ENCODE data around the gene MEGF8.

The MEGF8 gene

DNA sequence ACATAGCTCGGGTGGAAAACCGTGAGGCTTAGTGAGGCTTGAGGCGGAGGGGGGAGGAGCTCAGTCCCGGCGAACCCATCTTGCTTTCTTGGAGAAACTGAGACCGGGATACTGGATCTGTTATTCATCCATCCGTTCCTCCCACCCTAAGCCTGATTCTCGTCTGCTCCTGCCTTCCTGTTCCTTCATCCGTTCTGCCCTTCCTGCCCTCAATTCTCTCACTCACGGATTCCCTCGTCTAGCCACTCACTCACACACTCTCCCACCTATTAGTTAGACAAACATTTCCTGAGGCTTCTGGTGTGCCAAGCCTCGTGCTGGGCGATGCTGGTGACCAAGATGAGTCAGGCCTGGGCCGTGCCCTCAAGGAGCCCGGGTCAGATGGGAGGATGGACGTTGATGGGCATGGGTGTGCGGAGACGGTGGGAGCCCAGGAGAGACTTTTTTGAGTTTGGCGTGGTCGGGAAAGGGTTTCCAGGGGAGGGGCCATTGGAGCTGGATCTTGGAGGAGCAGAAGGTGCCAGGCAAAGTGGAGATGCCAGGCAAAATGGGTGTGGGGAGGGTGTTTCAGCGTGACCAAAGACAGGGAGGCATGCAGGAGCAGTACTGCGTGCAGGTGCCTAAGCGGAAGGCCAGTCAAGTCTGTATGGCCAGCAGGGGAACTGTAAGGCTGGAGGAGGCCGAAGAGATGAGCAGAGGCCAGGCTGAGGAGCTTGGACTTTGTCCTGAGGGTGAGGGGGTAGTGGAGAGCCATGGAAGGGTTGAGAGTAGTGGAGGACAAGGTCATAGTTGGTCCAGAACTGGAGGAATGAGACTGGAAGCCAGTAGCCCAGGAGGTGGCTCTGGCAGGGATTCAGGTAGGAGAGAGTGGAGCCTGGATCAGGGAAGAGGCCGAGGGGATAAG, 72.1 kb downstream of the MEGF8 start:
- Histone ChIP-seq H3K4me3 (ENCODE audit: low read depth, low read length) (peak overlapping the region; percentile 75), H3K27ac (peak overlapping the region; percentile 42), H3K27me3 (replicated peaks) (no peaks in the 10 kb centered on the region), H3K36me3 (replicated peaks) (no peaks in the 10 kb centered on the region)
- in situ Hi-C loops (cut with HindIII; ENCODE audit: low pct_ligation_motif_present, low sequenced_read_pairs), result no loop called here
- no peak for DNase-seq
- no peak for TF ChIP-seq CTCF (IDR thresholded peaks at IDR 0.05; ENCODE audit: low read depth, low read length, missing control alignments)

- no peak for TF ChIP-seq CTCF (IDR thresholded peaks at IDR 0.05; ENCODE audit: low read depth, low read length, missing control alignments)
- in situ Hi-C loops (cut with HindIII; ENCODE audit: low pct_ligation_motif_present, low sequenced_read_pairs), result no loop called here
- H3K27me3 ChIP-seq (replicated peaks), result no peaks in the 10 kb centered on the region
- H3K4me3 ChIP-seq (ENCODE audit: low read depth, low read length), result no peak overlapping the region
- no peaks in the 10 kb centered on the region for H3K36me3 ChIP-seq (replicated peaks)
- no peak overlapping the region for H3K27ac ChIP-seq
- DNase-seq, result no peak
These were observed 75.0 kb downstream of the MEGF8 start for GRCh38 chr19:42400404-42400803.

DNA sequence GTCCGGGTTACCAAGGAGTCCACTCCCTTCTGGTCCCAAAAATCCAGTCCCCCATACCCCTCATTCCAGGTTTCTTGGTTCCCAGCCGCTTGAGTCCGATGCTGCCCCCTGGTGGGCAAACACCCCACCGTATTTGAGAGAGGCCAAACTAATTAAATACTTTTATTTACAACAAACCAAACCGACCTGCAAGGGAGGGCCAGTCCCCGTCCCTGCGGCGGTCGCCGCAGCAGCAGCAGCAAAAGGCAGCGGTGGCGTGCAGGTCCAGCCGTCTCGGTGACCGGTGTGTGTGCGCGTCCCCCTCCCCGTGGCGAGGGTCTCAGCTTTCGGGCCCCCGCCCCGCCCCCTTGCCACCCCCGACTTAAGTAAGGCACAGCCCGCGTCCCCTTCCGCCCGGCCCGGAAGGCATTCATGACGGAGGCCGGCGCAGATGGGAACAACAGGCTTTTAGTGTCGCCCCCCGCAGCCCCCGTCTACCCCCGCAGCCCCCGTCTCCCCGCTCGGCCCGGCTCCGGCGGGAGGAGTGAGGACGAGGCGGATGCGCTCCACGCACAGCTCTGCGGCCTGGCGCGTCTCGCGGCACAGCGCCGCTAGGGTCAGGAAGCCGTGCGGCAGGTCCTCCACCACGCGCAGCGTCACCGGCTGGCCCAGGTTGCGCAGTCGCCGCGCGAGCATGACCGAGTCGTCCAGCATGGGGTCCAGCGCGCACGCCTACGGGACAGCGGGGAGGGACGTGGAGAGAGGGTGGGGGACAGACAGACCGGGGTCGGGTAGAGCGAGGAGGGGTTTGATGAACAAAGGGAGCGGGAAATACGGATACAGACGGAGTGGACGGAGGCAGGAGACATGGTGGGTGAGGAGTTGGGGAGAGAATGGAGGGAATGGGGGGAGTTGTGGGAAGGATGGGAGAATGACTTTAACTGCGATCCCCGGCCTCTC, 76.2 kb downstream of the MEGF8 start:
- in situ Hi-C loops (cut with HindIII; ENCODE audit: low pct_ligation_motif_present, low sequenced_read_pairs), result no loop called here
- H3K27me3 ChIP-seq (replicated peaks), result no peaks in the 10 kb centered on the region
- peak; percentile 90 for TF ChIP-seq CTCF (IDR thresholded peaks at IDR 0.05; ENCODE audit: low read depth, low read length, missing control alignments)
- H3K4me3 ChIP-seq (ENCODE audit: low read depth, low read length), result peak overlapping the region; percentile 56
- DNase-seq, result peak; percentile 65
- no peaks in the 10 kb centered on the region for H3K36me3 ChIP-seq (replicated peaks)
- no peak overlapping the region for H3K27ac ChIP-seq

- DNase-seq, result no peak
- TF ChIP-seq CTCF (IDR thresholded peaks at IDR 0.05; ENCODE audit: low read depth, low read length, missing control alignments), result no peak
- in situ Hi-C loops (cut with HindIII; ENCODE audit: low pct_ligation_motif_present, low sequenced_read_pairs), result no loop called here
- no peaks in the 10 kb centered on the region for H3K27me3 ChIP-seq (replicated peaks)
- no peak overlapping the region for H3K4me3 ChIP-seq (ENCODE audit: low read depth, low read length)
- H3K27ac ChIP-seq, result no peak overlapping the region
- H3K36me3 ChIP-seq (replicated peaks), result no peaks in the 10 kb centered on the region
These were observed 77.1 kb downstream of the MEGF8 start for GRCh38 chr19:42402376-42403116.

GRCh38 chr19:42403586-42403985, 78.2 kb downstream of the MEGF8 start:
- no peak for DNase-seq
- Histone ChIP-seq H3K27ac (no peak overlapping the region), H3K36me3 (replicated peaks) (no peaks in the 10 kb centered on the region), H3K4me3 (ENCODE audit: low read depth, low read length) (no peak overlapping the region), H3K27me3 (replicated peaks) (no peaks in the 10 kb centered on the region)
- in situ Hi-C loops (cut with HindIII; ENCODE audit: low pct_ligation_motif_present, low sequenced_read_pairs), result no loop called here
- no peak for TF ChIP-seq CTCF (IDR thresholded peaks at IDR 0.05; ENCODE audit: low read depth, low read length, missing control alignments)

All from brain microvascular endothelial cell (primary cell).